Right lobe of liver (tissue), 6 donors: ENCODE results near the gene ARHGEF2. TPM values are rescaled to one million over a fixed set of nuclear protein-coding genes. Genes with fewer than 3 reads are reported as not detected.
"Not testable (repeated sequence)": the region's sequence is repeated elsewhere in the genome, so short reads cannot be mapped to it uniquely, and the experiment has no call there.

Source experiments
- ATAC-seq, 4 donors: fragments of 200-7000 bp; cut with Tn5 transposase; one replicate each; pipeline ENCODE4 v1.9.1; 2020; ENCODE audit warnings: mild to moderate bottlenecking in 4 of 4, moderate library complexity in 4 of 4
- DNase-seq, 3 donors: peaks; one replicate each; pipeline ENCODE4 v3.0.0-alpha.2; 2020
- H3K27ac ChIP-seq, 3 donors: fragments of 200-600 bp; one replicate each; pipeline ENCODE4 v1.8.0; 2022
- H3K27me3 ChIP-seq, 2 donors: fragments of 200-600 bp; one replicate each; pipeline ENCODE4 v1.8.0; 2022
- H3K36me3 ChIP-seq, 4 donors: fragments of 200-600 bp; sonication (generic) in 1 of 4; one replicate each; pipeline versions ENCODE4 v1.5.1 to v1.8.0; 2017 to 2022; ENCODE audit warnings: control low read depth in 1 of 4
- H3K4me1 ChIP-seq, 4 donors: fragments of 200-600 bp; sonication (generic) in 1 of 4; one replicate each; pipeline versions ENCODE4 v1.5.1 to v1.8.0; 2017 to 2022; ENCODE audit warnings: control low read depth in 1 of 4
- H3K4me3 ChIP-seq, 3 donors: fragments of 200-600 bp; one replicate each; pipeline ENCODE4 v1.8.0; 2022
- H3K9me3 ChIP-seq, 4 donors: fragments of 200-600 bp; sonication (generic) in 1 of 4; one replicate each; pipeline versions ENCODE4 v1.5.1 to v1.8.0; 2017 to 2022; ENCODE audit warnings: control low read depth in 1 of 4
- POLR2A ChIP-seq: fragments of 450-650 bp; IDR thresholded peaks from one replicate; pipeline ENCODE4 v1.6.1; 2017; ENCODE audit warnings: antibody characterized with exemption, mild to moderate bottlenecking
- WGBS: methylation state at CpG from one replicate; pipeline ENCODE4 v1.1.6; 2018; ENCODE audit warnings: low coverage, low lambda C conversion rate; ENCODE audit not compliant: insufficient coverage; ENCODE audit errors: missing lambda C conversion rate; 5-methylcytosine and 5-hydroxymethylcytosine counted together
- intact Hi-C, 2 donors: fragments of 100-400 bp; cut with DNase I; formaldehyde crosslinking; loops; one replicate each; pipeline versions ENCODE4 v1.11.2 to v1.14.1; 2022
- total RNA-seq, 6 experiments: library from RNA; depleted of rRNA in 2 of 6; stranded (reverse); fragments of >200 nt in 2 of 6; fragmentation: NEBNext Ultra II Directional in 3 of 6; extraction: Animal tissue kit (Norgen Biotek cat#: 25700) in 3 of 6; gene quantifications; one replicate each; pipeline versions ENCODE4 v1.1.0 to v1.2.4, GENCODE V29; 2016 to 2023
- TF ChIP-seq, protein P1 (sequence below), 4 donors: fragments of 200-600 bp in 3 of 4; fragments of 450-650 bp in 1 of 4; IDR thresholded peaks; one replicate each; pipeline versions ENCODE4 v1.5.1 to v1.8.0; 2016 to 2022; ENCODE audit warnings: antibody characterized with exemption in 4 of 4, mild to moderate bottlenecking in 2 of 4
- donor health status: DM: no; HTN: yes; CAD: no.
- donor health status: DM: no; HTN: no; CAD: no.
- donor health status: DM: no; HTN: no; CAD: no.
- donor health status: DM: no; HTN: yes; CAD: no.
- donor health status: DM: no; HTN: yes; CAD: no.

Gene ARHGEF2
- total RNA-seq, 6 experiments from 2014 or later, result 7.9 to 23.8 (median 13.1) TPM

- Histone ChIP-seq H3K27me3 (no peaks in the 10 kb centered on the region), H3K36me3 (no peaks in the 10 kb centered on the region), H3K4me3 (no peak overlapping the region), H3K4me1 (peaks cover 0 to 23% (median 11%) of the 10 kb centered on the region in 4 donors), H3K9me3 (no peaks in the 10 kb centered on the region), H3K27ac (peak overlapping the region; percentile 69 to 80 (median 74))
- DNase-seq (no peak), ATAC-seq (peak; percentile 14 to 31 (median 20))
- 62% methylated on average over 3 of the region's 6 CpGs for WGBS
- TF ChIP-seq, protein P1, sequence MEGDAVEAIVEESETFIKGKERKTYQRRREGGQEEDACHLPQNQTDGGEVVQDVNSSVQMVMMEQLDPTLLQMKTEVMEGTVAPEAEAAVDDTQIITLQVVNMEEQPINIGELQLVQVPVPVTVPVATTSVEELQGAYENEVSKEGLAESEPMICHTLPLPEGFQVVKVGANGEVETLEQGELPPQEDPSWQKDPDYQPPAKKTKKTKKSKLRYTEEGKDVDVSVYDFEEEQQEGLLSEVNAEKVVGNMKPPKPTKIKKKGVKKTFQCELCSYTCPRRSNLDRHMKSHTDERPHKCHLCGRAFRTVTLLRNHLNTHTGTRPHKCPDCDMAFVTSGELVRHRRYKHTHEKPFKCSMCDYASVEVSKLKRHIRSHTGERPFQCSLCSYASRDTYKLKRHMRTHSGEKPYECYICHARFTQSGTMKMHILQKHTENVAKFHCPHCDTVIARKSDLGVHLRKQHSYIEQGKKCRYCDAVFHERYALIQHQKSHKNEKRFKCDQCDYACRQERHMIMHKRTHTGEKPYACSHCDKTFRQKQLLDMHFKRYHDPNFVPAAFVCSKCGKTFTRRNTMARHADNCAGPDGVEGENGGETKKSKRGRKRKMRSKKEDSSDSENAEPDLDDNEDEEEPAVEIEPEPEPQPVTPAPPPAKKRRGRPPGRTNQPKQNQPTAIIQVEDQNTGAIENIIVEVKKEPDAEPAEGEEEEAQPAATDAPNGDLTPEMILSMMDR (IDR thresholded peaks at IDR 0.05), result no peak
- intact Hi-C loops, result no loop called here
Measured at GRCh38 chr1:155990005-155990739, 11.8 kb upstream of the ARHGEF2 start.

DNA sequence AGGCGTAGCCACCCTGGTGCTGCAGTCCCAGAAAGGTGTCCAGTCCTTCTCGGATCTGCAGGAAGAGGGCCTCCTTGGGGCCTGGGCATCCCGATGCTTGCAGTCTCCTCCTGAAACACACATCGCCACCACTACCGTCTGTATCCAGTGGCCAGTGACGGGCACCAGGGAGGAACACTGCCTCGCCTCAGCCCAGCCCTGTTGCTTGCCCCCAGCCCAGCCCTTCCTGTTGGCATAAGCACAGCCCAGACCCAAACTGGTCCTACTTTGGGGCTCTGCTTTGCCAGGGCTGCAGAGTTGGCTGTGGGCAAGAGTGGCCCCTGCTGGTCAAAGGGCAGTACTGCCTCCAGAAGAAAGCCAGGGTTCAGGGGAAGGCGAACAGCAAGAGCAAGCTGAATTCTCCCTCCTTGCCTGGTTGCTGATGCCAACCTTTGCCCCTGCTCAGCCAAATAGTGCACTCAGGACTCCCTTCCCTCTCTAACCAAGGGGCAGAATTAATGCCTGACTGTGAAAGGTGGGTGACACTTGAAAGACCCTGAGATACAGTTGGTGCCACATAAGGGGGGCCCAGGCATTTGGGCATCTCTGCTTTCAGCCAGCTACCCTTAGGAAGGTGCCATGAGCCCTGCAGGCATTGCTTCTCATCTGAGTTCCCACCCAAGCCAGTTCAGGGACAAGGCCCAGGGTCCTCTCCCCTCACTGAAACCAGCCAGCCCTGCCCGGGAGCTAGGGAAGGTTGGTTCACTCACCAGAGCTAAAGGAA lies 11.1 kb upstream of the ARHGEF2 start:
- Histone ChIP-seq H3K36me3 (no peaks in the 10 kb centered on the region), H3K4me1 (peaks cover 0 to 23% (median 11%) of the 10 kb centered on the region in 4 donors), H3K27ac (peak overlapping the region in 1 of 3 donors; percentile 30), H3K27me3 (no peaks in the 10 kb centered on the region), H3K9me3 (no peaks in the 10 kb centered on the region), H3K4me3 (no peak overlapping the region)
- TF ChIP-seq, protein P1 (IDR thresholded peaks at IDR 0.05), result peak; percentile 96 to 98 (median 97)
- TF ChIP-seq POLR2A, result no peak
- WGBS, result 33% methylated on average over 3 of the region's 9 CpGs
- ATAC-seq (peak; percentile 81 to 90 (median 88)), DNase-seq (peak; percentile 73 to 80 (median 75))
- intact Hi-C loops, result loop anchor here in 1 of 2 donors (5.0 kb wide), 1 partner anchor 52 kb away; no protein-coding TSS in a partner anchor

DNA sequence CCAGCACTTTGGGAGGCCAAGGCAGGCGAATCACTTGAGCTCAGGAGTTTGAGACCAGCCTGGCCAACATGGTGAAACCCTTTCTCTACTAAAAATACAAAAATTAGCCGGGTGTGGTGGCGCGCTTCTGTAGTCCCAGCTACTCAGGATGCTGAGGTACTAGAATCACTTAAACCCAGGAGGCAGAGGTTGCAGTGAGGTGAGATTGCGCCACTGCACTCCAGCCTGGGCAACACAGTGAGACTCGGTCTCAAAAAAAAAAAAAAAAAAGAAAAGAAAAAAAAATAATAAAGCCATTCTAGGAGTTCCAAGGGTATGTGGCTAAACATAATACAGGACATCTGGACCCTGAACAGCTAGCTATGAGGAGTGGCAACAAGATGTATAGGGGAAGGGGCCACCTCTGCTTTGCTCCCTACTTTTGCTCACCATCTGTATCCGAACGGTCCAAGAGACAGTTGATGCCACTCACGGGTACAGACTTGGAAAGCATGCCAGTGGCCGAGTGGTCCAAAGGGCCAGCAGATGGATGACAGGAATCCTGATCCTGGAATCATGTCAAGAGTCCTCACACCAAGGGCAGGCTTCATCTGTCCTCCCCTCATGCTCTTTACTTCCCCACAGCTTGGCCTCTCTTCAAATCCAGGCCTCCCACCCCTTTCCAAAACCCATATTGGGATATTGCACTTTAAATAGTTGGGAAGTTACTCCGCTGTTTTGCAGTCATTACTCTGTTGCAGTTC lies 6.7 kb upstream of the ARHGEF2 start:
- WGBS, result 91% methylated on average over 1 of the region's 11 CpGs
- H3K4me3 ChIP-seq, H3K27ac ChIP-seq, ATAC-seq, H3K27me3 ChIP-seq, H3K4me1 ChIP-seq, DNase-seq, H3K36me3 ChIP-seq, H3K9me3 ChIP-seq: not testable (repeated sequence)
- intact Hi-C loops, result loop anchor here (5.0 kb wide), 2 partner anchors 43 to 48 kb away; partner anchors contain the start of gene RXFP4 (in 1 of the 2)

DNA sequence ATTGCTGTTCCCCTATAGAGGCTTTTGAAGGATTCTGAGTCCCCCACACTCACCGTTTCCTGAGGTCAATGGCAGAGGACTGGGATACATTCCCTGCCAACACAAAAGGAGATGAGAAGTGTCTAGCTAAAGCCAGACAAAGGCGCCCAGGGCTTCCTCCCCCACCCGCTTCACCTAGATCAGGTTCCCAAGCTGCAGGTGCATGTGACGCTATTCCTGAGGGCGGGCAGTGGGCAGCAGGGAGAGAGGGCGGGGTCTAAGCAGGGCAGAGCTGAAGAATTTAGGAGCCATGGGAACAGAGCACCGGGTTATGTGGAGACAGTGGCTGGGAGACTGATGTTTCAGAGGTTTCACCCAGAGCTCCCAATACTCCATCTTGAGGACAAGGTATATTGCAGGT lies 6.0 kb upstream of the ARHGEF2 start:
- H3K27ac ChIP-seq, result no peak overlapping the region
- intact Hi-C loops, result loop anchor here in 1 of 2 donors (5.0 kb wide), 1 partner anchor 42 kb away; the partner anchor contains the start of gene RXFP4
- TF ChIP-seq POLR2A, result no peak
- TF ChIP-seq, protein P1 (IDR thresholded peaks at IDR 0.05), result no peak
- H3K4me1 ChIP-seq, result no peaks in the 10 kb centered on the region
- H3K27me3 ChIP-seq, result no peaks in the 10 kb centered on the region
- no peaks in the 10 kb centered on the region for H3K9me3 ChIP-seq
- DNase-seq (no peak), ATAC-seq (no peak)
- no peak overlapping the region for H3K4me3 ChIP-seq
- 60% methylated on average over 2 of the region's 7 CpGs for WGBS
- no peaks in the 10 kb centered on the region for H3K36me3 ChIP-seq
